K562 (cell line): ENCODE results near the gene PALM3. TPM values are rescaled to one million over a fixed set of nuclear protein-coding genes. Genes with fewer than 3 reads are reported as not detected.

ENCODE experiments used
- ARHGAP35 ChIP-seq: fragments of 450-650 bp; IDR thresholded peaks from 2 replicates; pipeline ENCODE4 v1.6.1; 2018; ENCODE audit not compliant: partially characterized antibody
- ARID3B ChIP-seq: fragments of 250-450 bp; sonication (Bioruptor Pico); IDR thresholded peaks from 2 replicates; pipeline ENCODE4 v1.4.0; 2020; ENCODE audit warnings: borderline replicate concordance
- ATF6 ChIP-seq: sonication (generic); formaldehyde crosslinking; IDR thresholded peaks from 2 replicates; pipeline ENCODE4 v1.4.0; 2020; ENCODE audit warnings: mild to moderate bottlenecking, missing genetic modification reagents
- C11orf30 ChIP-seq: fragments of 450-650 bp; IDR thresholded peaks from 2 replicates; pipeline ENCODE4 v1.6.1; 2016; ENCODE audit warnings: low read depth, mild to moderate bottlenecking
- CBFA2T3 ChIP-seq: fragments of 450-650 bp; IDR thresholded peaks from 2 replicates; pipeline ENCODE4 v1.6.1; 2017
- CBFB ChIP-seq: sonication (generic); formaldehyde crosslinking; IDR thresholded peaks from 2 replicates; pipeline ENCODE4 v1.4.0; 2020; ENCODE audit warnings: mild to moderate bottlenecking, missing genetic modification reagents
- CBX1 ChIP-seq: sonication (generic); IDR thresholded peaks from 2 replicates; pipeline ENCODE4 v1.6.1; 2016; ENCODE audit warnings: antibody characterized with exemption, low read depth, mild to moderate bottlenecking
- CCNT2 ChIP-seq: IDR thresholded peaks from 2 replicates; pipeline ENCODE4 v1.6.1; 2011; ENCODE audit warnings: borderline replicate concordance, low read depth, mild to moderate bottlenecking, moderate library complexity, mixed read lengths, low read length; ENCODE audit not compliant: insufficient read length; ENCODE audit errors: extremely low read depth
- CHCHD3 ChIP-seq: fragments of 250-450 bp; sonication (Bioruptor Pico); IDR thresholded peaks from 2 replicates; pipeline ENCODE4 v2.1.2; 2022; ENCODE audit warnings: mild to moderate bottlenecking
- CTCF ChIP-seq, 3 experiments: IDR thresholded peaks in 2 of 3; conservative IDR thresholded peaks in 1 of 3; 2 replicates each; pipeline ENCODE4 v1.5.1; 2011 to 2012; ENCODE audit warnings: low read length in 3 of 3, mild to moderate bottlenecking in 3 of 3, control low read depth in 2 of 3, improper control_type of control experiment in 1 of 3, inconsistent platforms in 1 of 3, low read depth in 1 of 3, mixed read lengths in 1 of 3, moderate library complexity in 1 of 3; ENCODE audit not compliant: insufficient read depth in 2 of 3
- ELK1 ChIP-seq: sonication (generic); formaldehyde crosslinking; IDR thresholded peaks from 2 replicates; pipeline ENCODE4 v1.8.1; 2022; ENCODE audit warnings: missing genetic modification reagents
- EP300 ChIP-seq: IDR thresholded peaks from 2 replicates; pipeline ENCODE4 v1.6.1; 2012; ENCODE audit warnings: low read length, improper control_type of control experiment
- HDAC2 ChIP-seq: fragments of 450-650 bp; IDR thresholded peaks from 2 replicates; pipeline ENCODE4 v1.6.1; 2016; ENCODE audit warnings: mild to moderate bottlenecking
- ILK ChIP-seq: fragments of 450-650 bp; IDR thresholded peaks from 2 replicates; pipeline ENCODE4 v1.6.1; 2016; ENCODE audit warnings: missing genetic modification characterization, low read depth, mild to moderate bottlenecking, missing compliant biosample characterization, moderate library complexity, borderline replicate concordance
- IRF1 ChIP-seq: sonication (generic); formaldehyde crosslinking; IDR thresholded peaks from 2 replicates; pipeline ENCODE4 v1.8.0; 2022; ENCODE audit warnings: missing genetic modification reagents, mild to moderate bottlenecking, borderline replicate concordance
- PHF20 ChIP-seq: fragments of 450-650 bp; IDR thresholded peaks from 2 replicates; pipeline ENCODE4 v1.6.1; 2018; ENCODE audit not compliant: partially characterized antibody
- PTBP1 ChIP-seq: fragments of 200-400 bp; formaldehyde crosslinking; IDR thresholded peaks from 2 replicates; pipeline ENCODE4 v1.6.1; 2017; ENCODE audit warnings: low read depth, low read length
- SMARCA4 ChIP-seq: fragments of 450-650 bp; IDR thresholded peaks from 2 replicates; pipeline ENCODE4 v1.6.1; 2016
- SMARCA5 ChIP-seq: fragments of 450-650 bp; IDR thresholded peaks from 2 replicates; pipeline ENCODE4 v1.6.1; 2016
- TAF7 ChIP-seq: fragments of 450-650 bp; IDR thresholded peaks from 2 replicates; pipeline ENCODE4 v1.6.1; 2016; ENCODE audit warnings: missing genetic modification characterization, missing compliant biosample characterization
- TCF3 ChIP-seq: sonication (generic); formaldehyde crosslinking; IDR thresholded peaks from 2 replicates; pipeline ENCODE4 v1.4.0; 2020; ENCODE audit warnings: mild to moderate bottlenecking, missing genetic modification reagents
- TCF7L2 ChIP-seq: fragments of 150-350 bp; IDR thresholded peaks from 2 replicates; pipeline ENCODE4 v1.6.1; 2016; ENCODE audit warnings: low read depth, mild to moderate bottlenecking, low read length, moderate library complexity
- TGIF2 ChIP-seq: sonication (generic); formaldehyde crosslinking; IDR thresholded peaks from 2 replicates; pipeline ENCODE4 v1.8.1; 2022; ENCODE audit warnings: mild to moderate bottlenecking, missing genetic modification reagents, moderate library complexity
- ZNF174 ChIP-seq: fragments of 250-450 bp; sonication (Bioruptor Pico); IDR thresholded peaks from 2 replicates; pipeline ENCODE4 v1.4.0; 2020; ENCODE audit warnings: mild to moderate bottlenecking
- ZNF830 ChIP-seq: fragments of 250-450 bp; sonication (Bioruptor Pico); IDR thresholded peaks from 2 replicates; pipeline ENCODE4 v1.5.0; 2021; ENCODE audit warnings: mild to moderate bottlenecking
- polyA plus RNA-seq, 8 experiments: library from polyadenylated mRNA; depleted of rRNA in 4 of 8; stranded (reverse) in 5 of 8; unstranded in 3 of 8; fragments of >200 nt; fragmentation: Nextera tagmentation in 2 of 8; fragmentation: Illumina TruSeq in 1 of 8; extraction: Ambion mirVana in 2 of 8; extraction: Trizol in 1 of 8; gene quantifications; 2 replicates each; pipeline versions ENCODE4 v1.2.1 to v1.2.3, GENCODE V29; 2011 to 2014; ENCODE audit warnings: inconsistent platforms in 1 of 8, missing spikeins in 1 of 8
- total RNA-seq, 7 experiments: library from RNA; depleted of rRNA in 6 of 7; stranded (reverse); fragments of >200 nt in 6 of 7; fragmentation: Illumina TruSeq in 2 of 7; extraction: Trizol in 2 of 7; gene quantifications; 2 replicates each; pipeline versions ENCODE4 v1.2.1 to v1.2.3, GENCODE V29; 2011 to 2021; ENCODE audit warnings: low replicate concordance in 1 of 7

PALM3 gene
- total and polyA plus RNA-seq, 9 of the 15 experiments (the other 6 are each of a cell fraction or from before 2014, with no cell fraction given) = 0.07 to 9.3 (median 3.3) TPM

GRCh38 chr19:14094854-14095253, 33.0 kb upstream of the PALM3 start (continued):
- TF ChIP-seq CCNT2 = no peak
- TF ChIP-seq IRF1 (CRISPR knock-in tag) = no peak
- TF ChIP-seq SMARCA5 = peak; percentile 87
- TF ChIP-seq HDAC2 = peak; percentile 71; the same call in 1 of the 2 replicates
- TF ChIP-seq ARHGAP35 = peak; percentile 34
- peak; percentile 37; the same call in 1 of the 2 replicates for TF ChIP-seq TCF3 (CRISPR knock-in tag)
- no peak for TF ChIP-seq ZNF830 (CRISPR knock-in tag)
- TF ChIP-seq CBX1 = peak; percentile 94; the same call in 1 of the 2 replicates
- no peak for TF ChIP-seq C11orf30
- no peak for TF ChIP-seq CBFB (CRISPR knock-in tag)
- no peak for TF ChIP-seq ILK (tag)
- TF ChIP-seq CHCHD3 (CRISPR knock-in tag) = no peak
- TF ChIP-seq CTCF (IDR thresholded peaks at IDR 0.05 in 2 of 3, conservative IDR thresholded peaks at IDR 0.05 in 1 of 3; ENCODE audit: insufficient read depth in 2 of 3, low read depth in 1 of 3, low read length in 3 of 3) = no peak
- 0 out of 2 replicates have a peak, but pooled peaks have one; percentile 88 for TF ChIP-seq PTBP1
- TF ChIP-seq SMARCA4 = no peak
- TF ChIP-seq EP300 = no peak
- TF ChIP-seq TGIF2 (CRISPR knock-in tag) = no peak
- TF ChIP-seq ELK1 (CRISPR knock-in tag) = no peak
- no peak for TF ChIP-seq TCF7L2
- TF ChIP-seq PHF20 = peak; percentile 28
- no peak for TF ChIP-seq ZNF174 (CRISPR knock-in tag)
- TF ChIP-seq TAF7 (tag) = no peak
- TF ChIP-seq ATF6 = no peak
- peak; percentile 74 for TF ChIP-seq CBFA2T3
- no peak for TF ChIP-seq ARID3B (CRISPR knock-in tag)
